ENCODE data around the gene IGFALS.
A peak's percentile ranks its signal among the peaks of the same experiment; 100 is the strongest.

IGFALS gene

DNA sequence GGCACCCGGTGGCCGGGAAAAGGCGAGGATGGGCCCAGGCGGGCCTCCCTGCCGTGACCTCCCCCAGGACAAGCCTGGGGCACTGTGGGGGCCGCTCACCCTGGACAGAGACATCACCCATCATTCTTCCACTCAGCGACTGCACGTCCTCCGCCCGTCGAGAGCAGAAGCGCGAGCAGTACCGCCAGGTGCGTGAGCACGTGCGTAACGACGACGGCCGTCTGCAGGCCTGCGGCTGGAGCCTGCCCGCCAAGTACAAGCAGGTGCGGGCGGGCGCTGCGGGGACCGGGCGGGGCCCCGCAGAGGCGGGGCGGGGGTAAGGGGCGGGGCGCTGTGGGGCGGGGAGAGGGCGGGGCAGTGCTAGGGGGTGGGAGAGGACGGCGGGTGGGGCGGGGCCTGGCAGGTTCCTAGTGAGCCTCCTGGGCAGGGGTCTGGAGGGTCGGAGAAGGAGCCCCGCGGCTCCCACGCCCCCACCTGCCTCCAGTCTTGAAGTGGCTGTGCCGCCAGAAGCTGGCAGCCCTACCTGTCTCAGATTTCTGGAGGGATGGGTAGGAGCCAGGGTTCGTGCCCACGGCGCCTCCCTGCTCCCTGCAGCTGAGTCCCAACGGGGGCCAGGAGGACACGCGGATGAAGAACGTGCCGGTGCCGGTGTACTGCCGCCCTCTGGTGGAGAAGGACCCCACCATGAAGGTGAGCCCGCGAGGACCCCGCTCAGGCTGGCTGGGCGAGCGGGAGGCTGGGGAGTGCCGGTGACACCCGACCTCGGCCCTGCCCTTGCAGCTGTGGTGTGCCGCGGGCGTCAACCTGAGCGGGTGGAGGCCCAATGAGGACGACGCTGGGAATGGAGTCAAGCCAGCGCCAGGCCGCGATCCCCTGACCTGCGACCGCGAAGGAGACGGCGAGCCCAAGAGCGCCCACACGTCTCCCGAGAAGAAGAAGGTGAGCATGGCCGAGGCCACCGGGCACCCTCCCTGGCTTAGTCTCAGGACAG is 29.7 kb downstream of the IGFALS start:
- DNase-seq, result peak; percentile 41

DNA sequence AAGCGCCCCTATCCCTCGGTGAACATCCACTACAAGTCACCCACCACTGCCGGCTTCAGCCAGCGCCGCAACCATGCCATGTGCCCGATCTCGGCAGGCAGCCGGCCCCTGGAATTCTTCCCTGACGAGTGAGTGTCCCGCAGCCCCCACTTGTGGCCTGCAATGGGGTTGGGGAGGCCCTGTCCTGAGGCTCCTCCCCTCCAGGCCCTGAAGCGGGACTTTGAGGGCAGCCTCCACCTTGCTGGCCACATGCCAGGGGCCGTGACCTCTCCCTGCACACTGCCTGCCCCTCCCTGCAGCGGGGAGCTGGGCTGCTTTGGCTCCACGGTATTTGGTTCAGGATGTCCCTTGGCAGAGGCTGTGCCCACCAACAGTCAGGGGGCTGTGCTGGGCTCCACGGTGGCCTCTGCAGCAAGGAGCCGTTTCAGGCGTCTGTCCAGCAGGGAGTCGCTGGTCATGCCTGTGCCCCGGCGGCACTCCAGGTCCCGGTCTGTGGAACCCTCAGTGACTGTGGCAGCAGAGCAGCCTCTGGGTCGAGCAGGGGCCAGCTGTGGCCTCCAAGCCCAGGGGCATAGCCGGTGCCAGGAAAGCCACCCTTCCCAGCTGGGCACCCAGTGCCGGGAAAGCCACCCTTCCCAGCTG is 30.5 kb downstream of the IGFALS start:
- no peak for DNase-seq

DNA sequence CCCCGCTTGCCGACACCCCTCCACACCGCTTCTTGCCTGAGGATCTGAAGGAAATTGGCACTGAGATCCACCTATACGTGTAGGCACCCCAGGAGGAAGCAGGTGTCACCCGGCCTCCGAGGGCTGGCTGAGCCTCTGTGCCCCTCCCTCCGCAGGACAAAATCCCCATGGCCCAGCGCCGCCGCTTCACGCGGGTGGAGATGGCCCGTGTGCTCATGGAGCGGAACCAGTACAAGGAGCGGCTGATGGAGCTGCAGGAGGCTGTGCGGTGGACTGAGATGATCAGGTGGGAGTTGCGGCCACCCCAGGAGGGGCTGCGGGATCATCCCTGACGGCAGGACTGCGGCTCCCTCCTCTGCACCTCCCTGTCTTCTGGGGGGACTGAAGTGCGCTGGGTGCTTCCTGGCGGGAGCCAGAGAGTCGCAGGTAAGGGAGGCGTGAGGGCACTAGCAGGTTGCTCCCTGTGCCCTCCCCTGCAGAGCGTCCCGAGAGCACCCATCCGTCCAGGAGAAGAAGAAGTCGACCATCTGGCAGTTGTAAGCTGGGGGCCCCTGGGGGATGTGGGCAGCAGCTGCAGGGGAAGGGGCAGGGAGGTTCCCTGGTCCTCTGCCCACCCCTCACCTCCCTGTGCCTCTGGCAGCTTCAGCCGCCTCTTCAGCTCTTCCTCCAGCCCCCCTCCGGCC is 31.2 kb downstream of the IGFALS start:
- no peak for DNase-seq

DNA sequence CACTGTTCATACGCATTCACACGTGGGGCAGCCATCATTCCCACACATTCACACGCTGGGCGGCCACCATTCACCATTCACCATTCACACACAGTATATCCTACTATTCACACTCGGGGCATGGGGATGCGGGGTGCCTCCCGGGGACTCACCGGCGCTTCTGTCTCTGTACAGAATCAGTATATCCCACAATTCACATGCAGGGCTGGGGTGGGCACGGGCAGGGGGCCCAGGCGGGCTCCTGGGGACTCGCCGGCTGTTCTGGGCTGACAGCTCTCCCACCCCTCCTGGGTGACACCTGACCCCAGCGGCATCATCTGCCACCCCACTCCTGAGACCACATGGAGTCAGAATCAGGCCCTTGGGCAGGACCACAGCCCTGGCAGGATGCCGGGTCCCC is 31.8 kb downstream of the IGFALS start:
- DNase-seq, result no peak

DNA sequence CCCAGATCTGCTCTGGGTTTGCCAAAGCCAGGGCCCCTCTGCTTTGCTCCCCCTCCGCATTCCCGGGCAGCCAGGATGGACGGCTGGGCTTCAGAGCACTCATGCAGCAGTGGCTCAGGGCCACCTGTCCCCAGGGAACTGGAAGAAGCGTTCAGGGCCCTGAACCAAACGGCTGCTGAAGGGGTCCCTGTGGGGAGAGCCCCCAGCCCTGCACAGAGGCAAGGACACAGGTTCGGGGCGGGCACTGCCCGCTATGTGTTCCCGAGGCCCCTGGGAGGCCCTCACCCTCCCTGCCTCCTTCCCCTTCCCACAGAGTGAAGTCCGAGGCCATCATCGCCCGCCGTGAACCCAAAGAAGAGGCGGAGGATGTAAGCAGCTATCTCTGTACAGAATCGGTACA is 32.6 kb downstream of the IGFALS start:
- no peak for DNase-seq

DNA sequence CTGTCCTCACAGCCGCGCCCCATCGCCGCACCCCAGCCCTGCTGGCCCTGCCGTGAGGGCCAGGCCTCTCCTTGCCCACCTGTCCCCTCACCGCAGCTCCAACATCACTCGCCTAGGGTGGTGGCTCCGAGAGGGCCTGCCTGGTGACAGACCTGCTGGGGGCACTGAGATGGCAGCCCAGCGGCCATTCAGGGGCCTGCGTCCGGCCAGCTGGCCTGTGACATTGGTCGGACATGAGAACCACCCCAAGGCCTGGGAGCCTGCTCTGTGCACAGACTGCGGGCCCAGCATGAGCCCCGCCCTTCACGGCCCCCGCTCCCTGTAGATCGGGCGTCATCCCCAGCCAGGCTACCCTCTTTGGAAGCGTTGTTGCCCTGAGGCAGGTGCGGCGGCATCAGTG is 34.0 kb downstream of the IGFALS start:
- no peak for DNase-seq

DNA sequence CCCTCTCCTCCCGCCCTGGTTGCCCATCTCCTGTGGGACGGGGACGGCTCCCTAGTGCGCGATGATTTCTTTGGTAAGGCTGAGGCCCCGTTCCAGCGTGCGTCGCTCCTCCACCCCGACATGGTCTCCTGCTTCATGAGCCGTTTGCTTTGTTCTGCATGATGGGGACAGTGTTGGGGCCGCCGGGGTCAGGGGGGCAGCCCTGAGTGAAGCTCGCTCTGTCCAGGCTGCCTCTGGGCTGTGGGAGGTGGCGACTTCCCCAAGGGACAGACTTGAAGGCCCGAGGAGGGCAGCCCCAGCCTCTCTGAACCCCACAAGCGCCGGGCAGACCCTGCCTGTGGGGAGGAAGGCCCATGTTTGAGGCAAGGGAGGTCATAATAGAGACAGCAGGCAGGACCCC is 34.6 kb downstream of the IGFALS start:
- DNase-seq, result no peak

DNA sequence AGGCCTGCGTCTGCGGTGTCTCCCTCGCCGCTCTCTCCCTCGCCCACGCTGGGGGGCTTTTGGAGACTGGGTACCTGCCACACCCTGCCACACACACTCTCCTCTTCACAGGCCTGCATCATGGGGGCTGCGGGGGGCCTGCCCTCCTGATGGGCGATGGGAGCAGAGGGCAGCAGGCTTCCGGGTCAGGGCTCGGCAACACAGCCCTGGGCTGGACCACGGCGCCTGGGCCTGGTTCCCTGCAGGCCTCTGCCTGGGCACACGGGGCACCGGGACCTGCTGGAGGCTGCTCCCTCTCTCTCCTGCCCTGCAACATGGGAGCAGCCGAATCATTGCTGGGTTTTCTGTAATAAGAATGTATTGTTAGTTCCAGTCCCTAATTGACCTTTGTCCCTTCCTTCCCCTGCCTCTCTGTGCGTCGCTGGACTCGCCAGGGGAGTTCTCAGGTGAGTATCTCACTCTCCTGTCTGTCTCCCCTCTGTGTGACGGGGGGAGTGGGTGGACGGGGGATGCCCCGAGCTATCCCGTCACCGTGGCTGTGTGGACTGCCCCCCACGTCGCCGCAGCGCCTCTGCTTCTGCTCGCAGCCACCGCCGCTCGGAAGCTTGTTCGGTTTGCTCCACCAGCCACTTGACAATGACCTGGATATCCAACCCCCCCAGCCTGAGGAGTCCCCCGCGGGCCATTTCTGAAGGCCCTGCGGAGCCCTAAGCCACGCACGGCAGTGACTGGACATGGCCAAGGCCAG is 35.6 kb downstream of the IGFALS start:
- DNase-seq, result no peak

DNA sequence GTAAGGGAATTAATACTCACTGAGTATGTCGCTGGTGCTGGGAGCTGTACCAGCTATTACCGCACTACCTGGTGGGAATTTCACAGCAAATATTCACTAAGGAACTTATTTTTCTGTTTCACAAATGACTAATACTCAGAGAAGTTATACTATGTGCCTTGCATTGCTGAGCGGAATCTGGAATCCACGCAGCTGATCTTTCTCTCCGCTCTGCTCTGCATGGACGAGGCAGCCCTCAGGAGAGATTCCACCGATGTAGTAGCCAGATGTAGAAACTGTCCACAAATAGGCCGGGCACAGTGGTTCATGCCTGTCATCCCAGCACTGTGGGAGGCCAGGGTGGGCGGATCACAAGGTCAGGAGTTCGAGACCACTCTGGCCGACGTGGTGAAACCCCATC is 39.3 kb downstream of the IGFALS start:
- no peak for DNase-seq

DNA sequence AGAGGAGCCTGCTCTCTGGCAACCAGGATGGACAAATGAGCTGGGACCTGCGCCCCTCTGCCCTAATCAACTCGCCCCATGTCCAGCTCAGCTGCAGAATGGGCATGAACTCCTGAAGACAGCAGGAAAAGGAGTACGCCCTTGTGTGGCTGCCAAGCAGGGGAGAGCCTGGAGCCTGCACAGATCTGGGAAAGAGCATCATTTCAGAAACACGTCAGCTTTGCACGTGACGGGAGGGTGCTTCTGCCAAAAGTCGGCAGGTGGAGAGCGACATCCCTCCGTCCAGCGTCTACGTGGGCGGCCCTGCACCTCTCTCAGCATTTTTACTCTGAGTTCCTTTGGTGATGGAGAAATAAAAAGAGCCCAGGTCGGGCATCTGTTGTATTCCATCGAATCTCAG is 40.7 kb downstream of the IGFALS start:
- DNase-seq, result no peak

DNA sequence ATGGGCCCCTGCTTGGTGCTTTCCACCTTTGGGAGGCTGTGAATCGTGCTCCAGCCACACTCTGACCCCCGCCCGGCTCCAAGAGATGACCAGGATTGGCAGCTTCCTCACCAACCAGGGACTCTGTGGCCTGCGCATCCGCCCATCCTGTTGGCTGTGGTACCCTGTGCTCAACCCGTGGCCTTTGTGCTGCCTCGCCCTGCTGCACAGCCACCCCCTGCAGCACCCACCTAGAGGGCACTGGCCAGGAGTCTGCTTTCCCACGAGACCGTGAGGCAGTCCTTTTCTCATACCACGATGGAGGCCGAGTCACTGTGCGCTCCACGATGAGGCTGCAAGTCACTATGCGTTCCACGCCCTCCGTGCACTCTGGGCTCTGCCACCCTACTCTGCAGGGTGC is 41.6 kb downstream of the IGFALS start:
- DNase-seq, result no peak

DNA sequence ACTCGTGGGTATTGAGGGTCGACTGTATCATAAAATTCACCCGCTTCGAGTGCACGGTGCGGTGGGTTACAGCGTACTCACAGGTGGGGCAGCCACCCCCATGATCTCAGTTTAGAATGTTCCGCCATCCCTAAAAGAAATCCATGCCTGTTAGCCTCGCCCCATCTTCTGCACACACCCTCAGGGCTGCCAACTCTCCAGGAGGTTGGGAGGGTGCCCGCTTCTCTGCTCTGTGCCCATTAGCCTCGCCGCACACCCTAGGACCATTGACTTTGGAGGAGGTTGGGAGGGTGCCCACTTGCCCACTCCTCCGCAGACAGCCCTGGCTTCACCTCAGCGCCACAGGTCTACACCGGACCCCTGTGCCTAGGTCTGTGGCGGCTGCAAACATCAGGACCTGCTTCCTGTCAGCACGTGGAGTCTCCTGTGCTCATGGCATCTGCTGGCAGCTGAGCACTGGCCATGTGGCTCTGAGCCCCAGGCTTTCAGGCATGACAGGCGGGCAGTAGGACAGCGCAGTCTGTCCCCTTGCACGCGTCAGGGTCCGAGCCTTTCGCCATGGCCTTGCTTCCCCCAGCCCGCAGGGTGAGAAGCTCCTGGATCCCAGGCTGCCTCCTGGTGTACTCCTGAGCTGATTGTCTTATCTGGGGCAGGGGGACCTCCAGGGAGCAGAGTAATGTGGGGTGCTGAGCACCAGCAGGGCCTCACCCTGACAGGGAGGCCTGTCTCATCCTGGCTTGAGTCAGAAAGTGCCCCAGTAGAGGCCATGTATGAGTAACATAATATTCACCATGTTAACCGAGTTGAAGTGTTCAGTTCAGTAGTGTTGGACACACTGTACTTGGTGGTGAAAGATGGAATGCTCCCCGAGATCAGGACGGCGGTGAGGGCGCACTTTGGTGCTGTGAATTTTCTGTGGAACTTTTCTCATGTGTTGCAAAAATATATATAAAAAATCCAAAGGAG is 44.1 kb downstream of the IGFALS start:
- no peak for DNase-seq

DNA sequence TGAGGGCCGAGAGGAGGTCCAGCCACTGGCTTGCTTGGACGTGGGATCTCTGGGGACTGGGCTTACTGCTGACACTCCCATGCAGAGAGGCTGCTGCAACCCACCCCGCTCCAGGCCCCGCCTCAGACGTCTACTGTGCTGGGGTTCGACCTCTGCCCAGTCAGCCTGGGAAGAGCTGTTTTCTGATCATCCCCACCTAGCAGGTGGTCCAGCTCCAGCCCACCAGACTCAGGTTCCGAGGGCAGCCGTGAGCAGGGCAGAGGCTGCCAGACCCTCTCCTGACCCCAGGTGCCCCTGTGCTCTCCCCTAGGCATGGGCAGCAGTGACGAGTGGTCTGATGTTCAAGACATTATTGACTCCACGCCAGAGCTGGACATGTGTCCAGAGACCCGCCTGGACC is 45.6 kb downstream of the IGFALS start:
- no peak for DNase-seq

DNA sequence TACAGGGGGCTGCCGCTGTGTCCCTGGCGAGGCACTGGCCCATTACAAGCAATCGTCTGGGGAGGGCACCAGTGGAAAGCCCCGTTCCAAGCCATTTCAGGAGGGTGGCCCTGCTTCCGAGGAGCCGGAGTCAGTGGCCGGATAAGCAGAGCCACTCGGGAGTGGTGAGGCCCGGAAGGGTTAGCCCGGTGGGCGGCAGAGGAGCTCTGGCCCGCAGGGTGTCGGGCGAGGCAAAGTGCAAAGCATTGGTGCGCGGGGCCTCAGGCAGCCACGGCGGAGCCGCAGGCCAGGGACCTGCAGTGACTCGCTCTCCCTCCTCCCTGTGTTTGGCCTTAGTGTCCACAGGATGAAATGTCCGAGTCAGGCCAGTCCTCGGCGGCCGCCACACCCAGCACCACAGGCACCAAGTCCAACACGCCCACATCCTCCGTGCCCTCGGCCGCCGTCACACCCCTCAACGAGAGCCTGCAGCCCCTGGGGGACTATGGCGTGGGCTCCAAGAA is 46.8 kb downstream of the IGFALS start:
- DNase-seq, result no peak

DNA sequence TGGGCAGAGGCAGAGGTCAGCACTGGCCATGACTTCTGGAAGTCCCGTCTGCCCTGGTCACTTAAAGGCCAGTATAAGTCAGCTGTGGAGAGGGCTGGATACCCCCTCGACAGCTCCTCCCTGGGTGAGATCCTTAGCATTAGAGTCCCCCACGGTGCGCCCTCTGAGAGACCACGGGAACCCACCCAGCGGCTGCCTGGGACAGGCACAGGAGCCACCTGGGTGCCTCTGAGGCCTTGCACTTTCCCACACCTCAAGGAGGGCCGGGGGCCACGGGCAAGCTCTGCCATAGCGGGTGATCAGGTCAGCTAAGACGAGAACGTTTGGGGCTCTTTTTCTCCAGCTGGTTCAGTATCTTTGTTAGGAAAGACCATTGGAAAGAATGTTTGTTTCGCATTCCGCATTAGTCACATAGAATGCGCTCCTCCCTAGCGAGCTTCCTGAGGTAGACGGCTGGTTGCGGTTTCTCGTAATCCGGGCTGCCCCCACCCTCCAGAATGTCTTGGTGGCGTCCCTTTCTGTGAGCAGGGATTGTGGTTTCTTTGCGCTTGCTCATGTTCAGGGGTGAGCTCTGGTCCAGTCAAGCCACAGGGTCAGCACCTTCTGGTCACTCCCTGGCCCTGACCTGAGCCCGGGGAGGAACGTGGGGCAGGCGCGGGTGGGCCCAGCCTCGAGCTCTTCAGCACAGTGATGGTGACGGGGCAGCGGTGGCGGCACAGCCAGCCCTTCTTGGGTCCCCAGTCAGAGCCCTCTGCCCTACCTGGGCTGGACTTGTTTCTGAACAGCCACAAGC is 47.4 kb downstream of the IGFALS start:
- peak; percentile 73 for DNase-seq

DNA sequence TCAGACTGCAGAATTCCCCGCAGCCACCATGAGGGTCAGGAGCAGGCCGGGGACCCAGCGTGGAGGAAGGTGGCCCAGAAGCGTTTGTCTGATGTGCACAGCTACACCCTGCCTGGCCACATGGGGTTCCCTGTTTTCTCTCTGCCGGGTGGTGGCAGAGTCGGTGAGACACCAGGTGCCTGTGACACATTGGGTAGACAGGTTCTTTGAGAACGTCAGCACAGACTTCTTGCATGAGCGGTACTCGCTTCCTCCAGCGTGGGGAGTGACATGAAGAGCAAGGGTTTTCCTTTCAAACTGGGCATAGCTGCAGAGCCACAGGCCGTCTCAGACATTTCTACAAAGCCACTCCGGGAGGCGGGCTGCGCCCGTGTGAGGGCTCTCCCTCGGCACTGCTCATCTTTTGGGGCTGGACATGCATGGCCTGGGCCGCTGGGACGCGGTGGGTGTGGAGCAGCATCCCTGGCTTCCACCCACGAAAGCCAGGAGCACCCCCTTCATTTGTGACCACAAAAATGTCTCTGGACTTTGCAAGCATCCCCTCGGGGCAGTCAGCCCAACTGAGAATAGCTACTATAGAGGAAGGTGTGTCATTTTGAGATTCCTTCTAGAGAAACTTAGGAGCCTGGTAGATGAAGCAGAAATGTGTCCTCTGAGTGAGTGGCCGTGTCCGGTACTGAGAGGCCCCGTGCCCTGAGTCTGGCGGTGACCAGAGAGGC is 48.2 kb downstream of the IGFALS start:
- peak; percentile 81 for DNase-seq

DNA sequence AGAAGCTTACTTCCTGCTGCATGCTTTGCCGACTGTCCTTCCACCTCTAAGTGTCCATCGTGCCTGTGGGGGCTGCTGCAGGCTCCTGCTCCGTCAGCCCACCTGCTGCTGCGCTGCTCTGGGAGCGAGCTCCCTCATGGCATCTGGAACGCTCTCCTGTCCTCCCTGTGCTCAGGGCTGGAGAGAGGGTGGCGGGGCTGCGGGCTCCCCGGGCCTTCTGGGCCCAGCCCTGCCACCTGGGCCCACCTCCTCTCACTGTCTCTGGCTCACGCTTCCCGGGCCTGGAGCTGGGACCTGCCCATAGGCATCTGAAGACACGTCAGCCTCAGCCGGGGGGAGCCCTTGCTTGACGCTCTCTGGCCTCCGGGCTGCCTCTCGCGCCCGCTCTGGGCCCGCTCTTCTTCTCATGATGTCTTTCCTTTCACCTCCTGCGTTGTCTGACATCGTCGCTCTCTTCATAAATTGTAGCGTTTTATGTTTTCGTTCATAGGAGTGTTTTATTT is 49.1 kb downstream of the IGFALS start:
- DNase-seq, result no peak

DNA sequence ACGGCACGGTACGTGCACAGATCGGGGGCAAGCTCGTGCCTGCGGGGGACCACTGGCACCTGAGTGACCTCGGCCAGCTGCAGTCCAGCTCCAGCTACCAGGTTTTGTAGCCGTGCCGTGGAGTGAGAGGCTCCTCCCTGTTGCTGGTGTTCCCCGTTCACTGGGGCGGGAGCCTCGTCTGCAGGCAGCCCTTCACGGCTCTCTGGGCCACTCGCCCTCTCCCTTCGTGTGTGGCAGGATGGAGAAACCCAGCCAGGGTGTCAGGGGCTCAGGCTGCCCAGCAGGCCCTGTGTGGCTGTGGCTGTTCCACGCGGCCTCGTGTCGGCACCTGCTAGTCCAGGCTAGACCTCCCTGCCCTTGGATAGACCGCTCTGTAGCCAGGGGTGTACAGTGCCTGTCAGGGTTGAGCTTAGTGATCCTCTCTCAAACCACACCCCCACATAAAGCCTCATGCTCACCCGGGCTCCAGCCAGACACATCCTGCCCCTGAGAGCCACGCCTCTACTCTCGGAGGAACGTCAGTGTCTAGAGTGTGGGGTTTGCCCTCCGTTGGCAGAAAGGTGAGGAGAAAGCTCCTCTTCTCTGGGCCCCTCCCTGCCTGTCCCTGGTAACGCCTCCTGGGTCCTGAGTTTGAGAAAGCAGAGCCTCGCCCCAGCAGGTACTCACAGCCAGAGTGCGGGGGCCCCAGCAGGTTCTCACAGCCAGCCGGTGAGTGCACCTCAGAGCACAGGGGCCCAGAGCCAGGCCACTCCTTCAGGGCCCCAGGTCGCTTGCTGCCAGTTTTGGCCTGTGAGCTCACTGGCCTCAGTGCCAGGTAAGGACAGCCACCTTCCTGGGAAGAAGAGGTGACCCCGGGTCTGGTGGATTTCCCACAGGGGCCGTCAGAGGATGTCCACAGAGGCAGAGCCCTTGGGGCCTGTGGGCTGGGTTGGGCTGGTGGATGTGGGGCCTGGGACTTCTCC is 49.8 kb downstream of the IGFALS start:
- DNase-seq, result no peak
